ENCODE measurements around the gene CDO1.
"Not testable (repeated sequence)": the region's sequence is repeated elsewhere in the genome, so short reads cannot be mapped to it uniquely, and the experiment has no call there.

CDO1 gene

GRCh38 chr5:115842952-115843351 lies 26.5 kb upstream of the CDO1 start:
- no peaks in the 10 kb centered on the region for H3K9me3 ChIP-seq (ENCODE audit: low read length)
- H3K4me3 ChIP-seq (ENCODE audit: low read length), result peak overlapping the region; percentile 89
- no peaks in the 10 kb centered on the region for H3K27me3 ChIP-seq (ENCODE audit: insufficient read depth, low read length)
- no peak overlapping the region for H2AFZ ChIP-seq (ENCODE audit: low read depth, low read length)
- H3K36me3 ChIP-seq (ENCODE audit: insufficient read depth, low read length), result no peaks in the 10 kb centered on the region
- H3K4me1 ChIP-seq (ENCODE audit: insufficient read depth, low read length), result peaks cover 33% of the 10 kb centered on the region

DNA sequence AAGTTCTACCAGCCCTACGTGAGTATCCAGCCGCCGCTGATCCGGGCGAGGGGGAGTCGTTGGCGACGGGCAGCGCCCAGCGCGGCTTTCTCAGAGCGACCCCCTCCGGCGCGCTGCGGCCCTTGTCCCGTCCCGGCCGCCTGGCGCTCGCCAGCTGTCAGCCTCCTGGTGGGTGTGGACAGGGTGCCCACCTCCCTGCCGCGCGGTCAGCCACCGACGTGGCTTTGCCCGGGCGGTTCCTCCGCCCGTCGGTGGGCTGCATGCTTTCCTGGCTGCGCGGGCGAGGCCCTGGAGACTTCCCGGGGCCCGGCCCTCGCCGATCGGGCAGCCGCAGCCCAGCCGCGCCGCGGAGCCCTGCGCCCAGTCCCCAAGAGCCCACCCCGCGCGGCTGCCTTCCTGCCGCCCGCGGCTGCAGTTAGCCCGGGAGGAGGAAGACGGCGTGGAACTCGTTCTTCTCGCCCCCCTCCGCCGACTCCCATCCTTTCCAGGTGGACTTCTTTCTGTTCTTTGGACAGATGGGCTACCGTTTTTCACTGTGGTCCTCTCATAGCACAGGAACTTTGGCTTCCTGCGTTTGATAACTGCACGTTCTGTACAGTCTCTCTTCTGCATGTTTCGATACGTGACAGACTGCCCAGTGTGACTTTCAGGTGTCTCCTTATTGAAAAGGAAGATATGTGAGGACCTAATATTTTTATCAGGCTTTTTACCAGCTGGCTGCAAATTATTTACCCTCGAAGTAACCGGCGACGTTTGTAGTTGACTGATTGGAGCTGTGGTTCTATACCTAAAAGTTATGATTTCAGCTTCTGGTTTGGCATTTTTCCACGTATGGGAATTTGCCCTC lies 25.9 kb upstream of the CDO1 start:
- Histone ChIP-seq H3K4me1 (ENCODE audit: insufficient read depth, low read length) (peaks cover 33% of the 10 kb centered on the region), H2AFZ (ENCODE audit: low read depth, low read length) (peak overlapping the region; percentile 79), H3K27me3 (ENCODE audit: insufficient read depth, low read length) (no peaks in the 10 kb centered on the region), H3K36me3 (ENCODE audit: insufficient read depth, low read length) (peaks cover 6% of the 10 kb centered on the region), H3K4me3 (ENCODE audit: low read length) (peak overlapping the region; percentile 89), H3K9me3 (ENCODE audit: low read length) (no peaks in the 10 kb centered on the region)

- no peaks in the 10 kb centered on the region for H3K27me3 ChIP-seq (ENCODE audit: insufficient read depth, low read length)
- no peaks in the 10 kb centered on the region for H3K9me3 ChIP-seq (ENCODE audit: low read length)
- H3K4me1 ChIP-seq (ENCODE audit: insufficient read depth, low read length), result peaks cover 33% of the 10 kb centered on the region
- peak within 1 kb of the TSS; percentile 89 for H3K4me3 ChIP-seq (ENCODE audit: low read length)
- H3K36me3 ChIP-seq (ENCODE audit: insufficient read depth, low read length), result peaks cover 14% of the 10 kb centered on the region
- H2AFZ ChIP-seq (ENCODE audit: low read depth, low read length), result peak within 1 kb of the TSS; percentile 79
Measured at GRCh38 chr5:115841382-115842088, 25.1 kb upstream of the CDO1 start, which contains the start of the genes AP3S1 and ATG12. TSS of gene AP3S1 (plus strand) at chr5:115841935. CDS start at chr5:115842038, 103 bp downstream. TSS of gene ATG12 (minus strand) at chr5:115841565. CDS start at chr5:115841552, 13 bp downstream.

GRCh38 chr5:115840873-115841272 lies 24.4 kb upstream of the CDO1 start:
- peaks cover 20% of the 10 kb centered on the region for H3K36me3 ChIP-seq (ENCODE audit: insufficient read depth, low read length)
- H3K9me3 ChIP-seq (ENCODE audit: low read length), result no peaks in the 10 kb centered on the region
- H3K4me3 ChIP-seq (ENCODE audit: low read length), result peak overlapping the region; percentile 89
- H3K27me3 ChIP-seq (ENCODE audit: insufficient read depth, low read length), result no peaks in the 10 kb centered on the region
- H2AFZ ChIP-seq (ENCODE audit: low read depth, low read length), result peak overlapping the region; percentile 79
- peaks cover 33% of the 10 kb centered on the region for H3K4me1 ChIP-seq (ENCODE audit: insufficient read depth, low read length)

DNA sequence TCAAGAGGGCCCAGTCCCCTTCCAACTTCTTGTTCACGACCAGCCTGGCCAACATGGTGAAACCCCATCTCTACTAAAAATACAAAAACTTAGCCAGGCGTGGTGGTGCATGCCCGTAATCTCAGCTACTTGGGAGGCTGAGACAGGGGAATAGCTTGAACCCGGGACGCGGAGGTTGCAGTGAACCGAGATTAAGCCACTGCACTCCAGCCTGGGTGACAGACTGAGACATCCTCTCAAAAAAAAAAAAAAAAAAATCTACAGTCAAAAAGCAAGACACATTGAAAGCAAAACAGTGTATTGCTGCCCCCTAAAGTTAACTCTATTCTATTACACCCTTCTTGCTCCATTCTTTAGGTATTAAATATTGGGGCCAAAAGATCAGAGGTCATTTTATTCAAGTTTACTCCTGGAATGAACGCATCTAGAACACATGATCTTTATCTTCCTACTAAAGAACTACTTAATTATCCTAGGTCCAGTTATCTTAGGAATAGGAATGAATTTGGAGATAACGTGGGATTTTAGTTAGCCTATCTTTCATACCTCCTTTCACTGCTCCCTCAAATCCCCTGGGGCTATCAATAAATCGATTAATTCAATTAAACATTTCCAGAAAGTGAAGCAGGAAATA lies 22.5 kb upstream of the CDO1 start:
- Histone ChIP-seq H2AFZ (ENCODE audit: low read depth, low read length) (no peak overlapping the region), H3K27me3 (ENCODE audit: insufficient read depth, low read length) (no peaks in the 10 kb centered on the region), H3K4me1 (ENCODE audit: insufficient read depth, low read length) (peaks cover 29% of the 10 kb centered on the region), H3K9me3 (ENCODE audit: low read length) (no peaks in the 10 kb centered on the region), H3K4me3 (ENCODE audit: low read length) (no peak overlapping the region), H3K36me3 (ENCODE audit: insufficient read depth, low read length) (peaks cover 36% of the 10 kb centered on the region)

DNA sequence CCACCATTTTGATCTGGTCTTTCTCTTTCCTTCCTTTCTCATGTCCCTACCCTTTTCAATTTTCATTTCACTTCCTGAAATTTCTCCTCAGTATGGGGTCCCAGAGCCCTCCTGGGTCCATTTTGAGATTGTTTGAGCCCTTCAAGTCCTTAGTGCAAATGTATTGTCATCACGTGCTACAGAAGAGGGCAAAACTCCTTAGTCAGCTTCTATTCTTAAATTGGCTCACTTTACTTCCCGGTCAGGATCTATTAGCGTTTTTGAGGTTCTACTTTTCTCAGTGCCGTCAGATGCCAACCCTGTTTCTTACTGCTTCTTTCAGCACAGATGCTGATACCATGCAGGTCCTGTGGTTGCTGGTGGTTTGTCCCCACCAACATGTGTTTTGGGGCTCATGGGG lies 19.0 kb upstream of the CDO1 start:
- no peaks in the 10 kb centered on the region for H3K27me3 ChIP-seq (ENCODE audit: insufficient read depth, low read length)
- H3K4me3 ChIP-seq (ENCODE audit: low read length), result no peak overlapping the region
- H3K4me1 ChIP-seq (ENCODE audit: insufficient read depth, low read length), result peaks cover 14% of the 10 kb centered on the region
- H3K36me3 ChIP-seq (ENCODE audit: insufficient read depth, low read length), result peaks cover 59% of the 10 kb centered on the region
- no peaks in the 10 kb centered on the region for H3K9me3 ChIP-seq (ENCODE audit: low read length)
- no peak overlapping the region for H2AFZ ChIP-seq (ENCODE audit: low read depth, low read length)

- no peaks in the 10 kb centered on the region for H3K9me3 ChIP-seq (ENCODE audit: low read length)
- no peaks in the 10 kb centered on the region for H3K4me1 ChIP-seq (ENCODE audit: insufficient read depth, low read length)
- H3K27me3 ChIP-seq (ENCODE audit: insufficient read depth, low read length), result no peaks in the 10 kb centered on the region
- H3K36me3 ChIP-seq (ENCODE audit: insufficient read depth, low read length), result peaks cover 66% of the 10 kb centered on the region
- H2AFZ ChIP-seq (ENCODE audit: low read depth, low read length), result no peak overlapping the region
- H3K4me3 ChIP-seq (ENCODE audit: low read length), result no peak overlapping the region
Measured at GRCh38 chr5:115831163-115831768, 14.8 kb upstream of the CDO1 start.

GRCh38 chr5:115829913-115830312 lies 13.5 kb upstream of the CDO1 start:
- Histone ChIP-seq H3K9me3 (ENCODE audit: low read length) (no peaks in the 10 kb centered on the region), H3K4me1 (ENCODE audit: insufficient read depth, low read length) (no peaks in the 10 kb centered on the region), H2AFZ (ENCODE audit: low read depth, low read length) (no peak overlapping the region), H3K27me3 (ENCODE audit: insufficient read depth, low read length) (no peaks in the 10 kb centered on the region), H3K4me3 (ENCODE audit: low read length) (no peak overlapping the region), H3K36me3 (ENCODE audit: insufficient read depth, low read length) (peaks cover 55% of the 10 kb centered on the region)

DNA sequence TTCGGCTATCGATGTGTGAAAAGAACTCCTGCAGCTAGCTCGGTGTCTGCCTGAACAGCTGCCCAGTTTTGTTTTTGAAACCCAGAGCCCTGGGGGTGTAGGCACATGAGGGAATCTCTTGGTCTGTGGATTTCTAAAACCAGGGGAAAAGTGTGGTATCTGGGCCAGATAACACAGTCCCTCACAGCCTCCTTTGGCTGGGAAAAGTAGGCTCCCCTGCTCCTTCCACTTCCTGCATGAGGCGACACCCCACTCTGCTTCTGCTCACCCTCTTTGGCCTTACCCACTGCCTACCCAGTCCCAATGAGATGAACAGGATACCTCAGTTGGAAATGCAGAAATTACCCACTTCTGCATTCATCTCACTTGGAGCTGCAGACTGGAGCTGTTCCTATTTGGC lies 9.5 kb upstream of the CDO1 start:
- Histone ChIP-seq H2AFZ (ENCODE audit: low read depth, low read length) (no peak overlapping the region), H3K4me3 (ENCODE audit: low read length) (no peak overlapping the region), H3K9me3 (ENCODE audit: low read length) (no peaks in the 10 kb centered on the region), H3K36me3 (ENCODE audit: insufficient read depth, low read length) (peaks cover 28% of the 10 kb centered on the region), H3K4me1 (ENCODE audit: insufficient read depth, low read length) (no peaks in the 10 kb centered on the region), H3K27me3 (ENCODE audit: insufficient read depth, low read length) (no peaks in the 10 kb centered on the region)

DNA sequence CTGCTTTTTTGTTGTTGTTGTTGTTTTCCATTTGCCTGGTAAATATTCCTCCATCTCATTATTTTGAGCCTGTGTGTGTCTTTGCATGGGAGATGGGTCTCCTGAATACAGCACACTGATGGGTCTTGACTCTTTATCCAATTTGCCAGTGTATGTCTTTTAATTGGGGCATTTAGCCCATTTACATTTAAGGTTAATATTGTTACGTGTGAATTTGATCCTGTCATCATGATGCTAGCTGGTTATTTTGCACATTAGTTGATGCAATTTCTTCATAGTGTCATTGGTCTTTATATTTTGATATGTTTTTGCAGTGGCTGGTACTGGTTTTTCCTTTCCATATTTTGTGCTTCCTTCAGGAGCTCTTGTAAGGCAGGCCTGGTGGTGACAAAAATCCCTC lies 8.5 kb upstream of the CDO1 start:
- H3K4me1 ChIP-seq (ENCODE audit: insufficient read depth, low read length); H3K4me3 ChIP-seq (ENCODE audit: low read length); H2AFZ ChIP-seq (ENCODE audit: low read depth, low read length); H3K27me3 ChIP-seq (ENCODE audit: insufficient read depth, low read length); H3K9me3 ChIP-seq (ENCODE audit: low read length): not testable (repeated sequence)
- peaks cover 20% of the 10 kb centered on the region for H3K36me3 ChIP-seq (ENCODE audit: insufficient read depth, low read length)

DNA sequence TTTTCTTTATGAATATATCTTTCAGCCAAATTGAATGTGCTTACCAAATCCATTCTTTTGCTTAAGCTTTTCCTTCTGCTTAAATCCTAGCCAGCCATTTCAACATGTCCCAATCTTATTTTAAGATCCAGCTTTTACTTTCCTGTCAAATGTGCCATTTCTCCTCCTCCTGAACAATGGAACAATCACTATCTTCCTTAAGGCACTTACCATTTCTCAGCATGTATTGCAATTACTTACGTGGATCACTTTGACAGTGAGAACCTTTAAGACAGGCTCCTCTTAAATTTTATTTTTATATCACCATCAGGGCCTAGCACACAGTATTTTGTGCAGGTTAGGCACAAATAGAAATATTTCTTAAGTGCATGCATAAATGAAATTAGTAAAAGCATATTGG lies 4.4 kb upstream of the CDO1 start:
- Histone ChIP-seq H3K36me3 (ENCODE audit: insufficient read depth, low read length) (no peaks in the 10 kb centered on the region), H3K4me3 (ENCODE audit: low read length) (no peak overlapping the region), H3K9me3 (ENCODE audit: low read length) (no peaks in the 10 kb centered on the region), H3K27me3 (ENCODE audit: insufficient read depth, low read length) (no peaks in the 10 kb centered on the region), H2AFZ (ENCODE audit: low read depth, low read length) (no peak overlapping the region), H3K4me1 (ENCODE audit: insufficient read depth, low read length) (peaks cover 11% of the 10 kb centered on the region)

- Histone ChIP-seq H3K27me3 (ENCODE audit: insufficient read depth, low read length) (no peaks in the 10 kb centered on the region), H3K9me3 (ENCODE audit: low read length) (no peaks in the 10 kb centered on the region), H3K36me3 (ENCODE audit: insufficient read depth, low read length) (no peaks in the 10 kb centered on the region), H3K4me3 (ENCODE audit: low read length) (no peak overlapping the region), H2AFZ (ENCODE audit: low read depth, low read length) (no peak overlapping the region), H3K4me1 (ENCODE audit: insufficient read depth, low read length) (peaks cover 30% of the 10 kb centered on the region)
Measured at GRCh38 chr5:115818821-115819220, 2.4 kb upstream of the CDO1 start.

- no peak overlapping the region for H2AFZ ChIP-seq (ENCODE audit: low read depth, low read length)
- peaks cover 2% of the 10 kb centered on the region for H3K36me3 ChIP-seq (ENCODE audit: insufficient read depth, low read length)
- H3K4me3 ChIP-seq (ENCODE audit: low read length), result peak overlapping the region; percentile 65
Measured at GRCh38 chr5:115817386-115817785, 927 bp upstream of the CDO1 start.

More at GRCh38 chr5:115817386-115817785, 927 bp upstream of the CDO1 start:
- no peaks in the 10 kb centered on the region for H3K27me3 ChIP-seq (ENCODE audit: insufficient read depth, low read length)
- H3K9me3 ChIP-seq (ENCODE audit: low read length), result no peaks in the 10 kb centered on the region
- H3K4me1 ChIP-seq (ENCODE audit: insufficient read depth, low read length), result peaks cover 34% of the 10 kb centered on the region
